Coronary artery (tissue), 2 donors: ENCODE measurements around the gene RAB3D.
"Not testable (repeated sequence)": the region's sequence is repeated elsewhere in the genome, so short reads cannot be mapped to it uniquely, and the experiment has no call there.

Source experiments
- DNase-seq: peaks from one replicate; pipeline ENCODE4 v3.0.0-alpha.2; 2017; ENCODE audit warnings: low spot score
- H3K27ac ChIP-seq, 2 donors: fragments of 200-600 bp; sonication (generic); one replicate each; pipeline ENCODE4 v1.5.1; 2016 to 2019
- H3K4me3 ChIP-seq: fragments of 200-600 bp; sonication (generic); 2 replicates; pipeline ENCODE4 v1.5.1; 2016; ENCODE audit warnings: mild to moderate bottlenecking, moderate library complexity
- CTCF ChIP-seq: fragments of 200-600 bp; sonication (generic); IDR thresholded peaks from one replicate; pipeline ENCODE4 v1.5.1; 2019; ENCODE audit warnings: antibody characterized with exemption

The RAB3D gene

DNA sequence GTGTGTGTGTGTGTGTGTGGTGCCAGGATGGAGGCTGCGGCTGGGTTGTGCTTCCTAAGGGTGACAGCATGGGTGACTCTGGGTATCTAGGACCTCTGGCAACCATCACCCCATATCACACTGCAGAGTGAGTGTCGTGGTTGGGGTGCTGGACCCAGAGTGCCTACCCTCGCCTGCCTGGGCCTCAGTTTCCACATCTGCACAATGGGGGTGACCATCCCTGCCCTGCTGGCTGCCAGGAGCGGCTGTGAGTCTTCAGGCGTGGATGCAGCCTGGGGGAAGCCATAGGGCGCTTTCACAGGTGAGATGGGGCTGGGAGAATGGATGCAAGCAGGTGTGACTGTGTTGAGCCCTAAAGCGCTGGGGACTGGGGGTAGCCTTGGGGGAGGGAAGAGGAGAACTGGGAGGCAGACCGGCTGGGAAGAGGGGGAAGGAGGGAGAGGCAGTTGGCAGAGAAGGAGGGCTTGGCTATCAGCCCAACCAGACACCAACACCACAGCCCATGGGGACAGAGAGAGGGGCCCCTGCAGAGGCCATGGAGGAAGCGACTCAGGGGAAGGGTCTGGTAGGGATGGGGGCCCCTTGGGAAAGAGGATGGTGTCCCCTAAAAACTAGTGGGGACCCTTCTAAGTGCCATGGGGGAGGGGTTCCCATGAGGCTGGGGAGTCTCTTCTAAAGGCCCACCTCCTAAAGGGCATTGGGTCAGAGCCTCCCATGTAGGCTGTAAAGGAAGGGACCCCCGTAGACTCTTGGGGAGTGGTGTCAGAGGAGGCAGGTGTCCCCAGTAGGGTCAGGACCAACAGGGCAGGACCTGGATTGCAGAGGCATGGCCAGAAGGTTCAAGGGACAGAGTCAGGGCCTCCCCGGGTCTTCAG, 17.5 kb upstream of the RAB3D start:
- Histone ChIP-seq H3K4me3 (no peak overlapping the region), H3K27ac (peak overlapping the region in 1 of 2 donors; percentile 11)
- no peak for DNase-seq
- no peak for TF ChIP-seq CTCF

DNA sequence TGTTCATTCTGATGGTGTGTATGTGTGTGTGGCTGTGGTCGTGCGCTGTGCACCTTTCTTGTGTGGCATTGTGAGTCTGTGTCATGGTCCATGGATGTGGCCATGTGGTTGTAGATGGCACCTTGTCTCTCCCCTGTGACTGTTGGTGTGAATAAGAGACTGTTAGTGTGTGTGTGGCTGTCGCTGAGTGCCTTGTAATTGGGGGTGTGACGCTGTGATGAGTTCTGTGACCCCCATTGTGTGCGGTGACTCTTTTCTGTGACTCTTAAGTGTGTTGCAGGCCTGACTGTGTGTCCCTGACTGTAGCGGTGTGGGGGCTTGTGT, 16.6 kb upstream of the RAB3D start:
- Histone ChIP-seq H3K27ac (peak overlapping the region in 1 of 2 donors; percentile 86), H3K4me3 (peak overlapping the region; percentile 88)
- no peak for DNase-seq
- no peak for TF ChIP-seq CTCF

GRCh38 chr19:11355160-11356073, 16.0 kb upstream of the RAB3D start, which contains the start of gene PLPPR2:
Gene PLPPR2 (plus strand): TSS chr19:11355432. CDS start chr19:11357674, 2,242 bp downstream.
- Histone ChIP-seq H3K4me3 (peak within 1 kb of the TSS; percentile 88), H3K27ac (peak within 1 kb of the TSS; percentile 76 to 86)
- DNase-seq = peak; percentile 94
- no peak for TF ChIP-seq CTCF

DNA sequence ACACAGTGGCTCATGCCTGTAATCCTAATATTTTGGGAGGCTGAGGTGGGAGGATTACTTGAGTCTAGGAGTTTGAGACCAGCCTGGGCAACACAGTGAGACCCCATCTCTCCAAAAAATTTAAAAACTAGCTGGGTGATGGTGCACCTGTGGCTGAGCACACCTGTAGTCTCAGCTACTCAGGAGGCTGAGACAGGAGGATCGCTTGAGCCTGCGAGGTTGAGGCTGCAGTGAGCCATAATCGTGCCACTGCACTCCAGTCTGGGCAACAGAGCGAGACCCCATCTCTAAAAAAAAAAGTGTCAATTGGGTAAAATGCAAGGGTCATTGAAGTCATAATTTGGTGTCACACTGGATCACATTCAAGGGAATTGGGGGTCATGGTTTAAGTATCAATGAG, 14.6 kb upstream of the RAB3D start:
- DNase-seq, H3K27ac ChIP-seq, H3K4me3 ChIP-seq: not testable (repeated sequence)

GRCh38 chr19:11349171-11349570, 9.7 kb upstream of the RAB3D start:
- Histone ChIP-seq H3K27ac (no peak overlapping the region), H3K4me3 (no peak overlapping the region)
- no peak for DNase-seq
- no peak for TF ChIP-seq CTCF

DNA sequence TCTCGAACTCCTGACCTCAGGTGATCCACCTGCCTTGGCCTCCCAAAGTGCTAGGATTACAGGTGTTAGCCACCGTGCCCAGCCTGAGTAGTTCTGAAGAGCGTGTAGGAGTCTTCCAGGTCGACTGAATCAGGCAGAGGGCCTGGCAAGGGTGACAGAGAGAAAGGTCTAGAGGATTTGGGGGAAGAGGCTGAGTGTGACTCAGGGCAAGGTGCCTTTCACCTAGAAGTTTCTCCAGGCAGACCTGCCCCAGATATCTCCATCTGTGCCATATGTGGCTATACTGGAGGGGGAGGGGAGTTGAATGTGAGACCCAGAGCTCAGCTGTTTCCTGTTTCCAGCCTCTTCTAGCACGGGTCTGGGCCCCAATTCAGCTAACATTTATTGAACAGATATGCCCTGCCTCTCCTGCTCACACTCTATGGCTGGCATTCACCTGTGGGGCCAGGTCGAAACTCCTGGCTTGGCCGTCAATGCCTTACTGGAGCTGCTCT, 8.1 kb upstream of the RAB3D start:
- DNase-seq = no peak
- no peak for TF ChIP-seq CTCF
- Histone ChIP-seq H3K4me3 (no peak overlapping the region), H3K27ac (peak overlapping the region in 1 of 2 donors; percentile 94)
